GM12891 (cell line): ENCODE data around the gene BTBD9.

Experiments used
- DNase-seq: peaks from one replicate; pipeline ENCODE4 v3.0.0; 2011; ENCODE audit warnings: low spot score; ENCODE audit not compliant: insufficient read length
- FAIRE-seq: peaks from 2 replicates; lab custom pipeline; 2011; peaks lifted over from hg19 to GRCh38; lab: Jason Lieb, UNC
- PAX5 ChIP-seq: IDR thresholded peaks from 2 replicates; pipeline ENCODE4 v1.6.1; 2011; ENCODE audit warnings: low read length, moderate library complexity, mild to moderate bottlenecking; ENCODE audit not compliant: insufficient read depth, severe bottlenecking
- POLR2A ChIP-seq: IDR thresholded peaks from 2 replicates; pipeline ENCODE4 v1.6.1; 2011; ENCODE audit warnings: low read depth, low read length, control low read depth
- POLR2AphosphoS5 ChIP-seq: IDR thresholded peaks from 2 replicates; pipeline ENCODE4 v1.6.1; 2011; ENCODE audit warnings: low read depth, low read length, control low read depth
- POU2F2 ChIP-seq: IDR thresholded peaks from 2 replicates; pipeline ENCODE4 v1.6.1; 2011; ENCODE audit warnings: low read depth, mild to moderate bottlenecking, control low read depth, low read length, moderate library complexity
- SPI1 ChIP-seq: IDR thresholded peaks from 2 replicates; pipeline ENCODE4 v1.6.1; 2011; ENCODE audit warnings: low read depth, low read length, control low read depth
- TAF1 ChIP-seq: IDR thresholded peaks from 2 replicates; pipeline ENCODE4 v1.6.1; 2011; ENCODE audit warnings: low read depth, low read length, control low read depth

BTBD9 gene

GRCh38 chr6:38676974-38677544 is 37.3 kb upstream of the BTBD9 start:
- FAIRE-seq (peak; percentile 58), DNase-seq (no peak)
- TF ChIP-seq POU2F2 (no peak), PAX5 (no peak), TAF1 (no peak), POLR2AphosphoS5 (no peak), SPI1 (no peak), POLR2A (no peak)

GRCh38 chr6:38676236-38676973 is 36.7 kb upstream of the BTBD9 start:
- TF ChIP-seq SPI1 (peak; percentile 64; the same call in 1 of the 2 replicates), POU2F2 (no peak)
- DNase-seq (no peak), FAIRE-seq (no peak)

- peak; percentile 83 for FAIRE-seq
- no peak for DNase-seq
- TF ChIP-seq TAF1 (no peak), SPI1 (0 out of 2 replicates have a peak, but pooled peaks have one; percentile 33), PAX5 (no peak)
Measured at GRCh38 chr6:38673397-38674165, 33.9 kb upstream of the BTBD9 start.

- TF ChIP-seq SPI1 (no peak), POLR2A (no peak), POU2F2 (no peak), TAF1 (no peak), POLR2AphosphoS5 (no peak), PAX5 (no peak)
- FAIRE-seq (peak; percentile 78), DNase-seq (no peak)
Measured at GRCh38 chr6:38671885-38672467, 32.2 kb upstream of the BTBD9 start.

- DNase-seq (no peak), FAIRE-seq (no peak)
- TF ChIP-seq SPI1 (no peak), TAF1 (no peak), POLR2AphosphoS5 (no peak), POU2F2 (no peak)
Measured at GRCh38 chr6:38658418-38659167, 18.9 kb upstream of the BTBD9 start.

- DNase-seq, result no peak
- no peak for FAIRE-seq
- TF ChIP-seq POU2F2, result no peak
Measured at GRCh38 chr6:38656896-38657295, 17.2 kb upstream of the BTBD9 start.

GRCh38 chr6:38654263-38654662 is 14.5 kb upstream of the BTBD9 start:
- TF ChIP-seq POLR2A (no peak), TAF1 (no peak), POLR2AphosphoS5 (no peak), SPI1 (no peak), PAX5 (no peak), POU2F2 (no peak)
- DNase-seq (no peak), FAIRE-seq (no peak)

GRCh38 chr6:38651121-38651784 is 11.5 kb upstream of the BTBD9 start:
- no peak for FAIRE-seq
- no peak for TF ChIP-seq TAF1
- TF ChIP-seq POLR2A, result no peak
- no peak for TF ChIP-seq POLR2AphosphoS5
- no peak for TF ChIP-seq PAX5
- no peak for TF ChIP-seq POU2F2
- no peak for TF ChIP-seq SPI1
- DNase-seq, result no peak
